DMS153 treated with DMSO at 0.1 percent for 48 hours (cell line): ENCODE results near the gene GJB5.

Source experiments
- DNase-seq: peaks from one replicate; lab custom pipeline; 2025; ENCODE audit not compliant: unreplicated experiment; lab: John Stamatoyannopoulos, UW

GJB5 gene

GRCh38 chr1:34792868-34793727 lies 38.3 kb downstream of the GJB5 start, which contains the start of gene GJA4:
TSS of gene GJA4 (plus strand) at chr1:34792999. CDS start at chr1:34794214, 1,215 bp downstream.
- DNase-seq: no peak

- no peak for DNase-seq
Observed at GRCh38 chr1:34794001-34794789, 39.3 kb downstream of the GJB5 start.

- DNase-seq: no peak
Observed at GRCh38 chr1:34794790-34795180, 39.9 kb downstream of the GJB5 start.

GRCh38 chr1:34795916-34796315 lies 41.1 kb downstream of the GJB5 start:
- DNase-seq: no peak

- no peak for DNase-seq
Observed at GRCh38 chr1:34796990-34797389, 42.1 kb downstream of the GJB5 start.

- DNase-seq: no peak
Observed at GRCh38 chr1:34800214-34800613, 45.4 kb downstream of the GJB5 start.

- DNase-seq: no peak
Observed at GRCh38 chr1:34803770-34804169, 48.9 kb downstream of the GJB5 start.

GRCh38 chr1:34806396-34806795 lies 51.5 kb downstream of the GJB5 start:
- no peak for DNase-seq
